NCI-H2107 (cell line): ENCODE data around the gene ADAMTS18.

Experiments
- DNase-seq: peaks from one replicate; lab custom pipeline; 2025; lab: John Stamatoyannopoulos, UW

The ADAMTS18 gene

DNA sequence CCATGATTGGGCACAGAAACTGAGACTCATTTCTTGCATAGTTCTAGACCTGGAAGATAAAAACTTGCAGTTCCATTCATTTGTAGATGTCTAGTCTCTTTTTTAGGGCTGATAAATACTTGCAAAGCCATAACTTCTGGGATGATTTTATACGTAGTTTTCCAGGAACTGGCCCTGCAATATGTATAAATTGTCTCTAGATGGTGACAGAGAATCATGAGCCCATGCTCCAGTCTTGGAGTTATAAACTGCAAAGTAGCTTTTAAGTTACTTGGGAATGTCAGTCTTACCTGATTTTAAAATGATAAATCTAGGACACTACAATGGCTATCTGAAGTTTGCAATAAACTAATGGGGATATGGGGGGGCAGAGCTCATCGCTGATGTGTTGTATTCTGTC is 3.0 kb upstream of the ADAMTS18 start:
- DNase-seq = no peak

- no peak for DNase-seq
These were observed 512 bp upstream of the ADAMTS18 start for GRCh38 chr16:77435272-77435820.

- DNase-seq = no peak
These were observed 758 bp downstream of the ADAMTS18 start for GRCh38 chr16:77434022-77434529.

DNA sequence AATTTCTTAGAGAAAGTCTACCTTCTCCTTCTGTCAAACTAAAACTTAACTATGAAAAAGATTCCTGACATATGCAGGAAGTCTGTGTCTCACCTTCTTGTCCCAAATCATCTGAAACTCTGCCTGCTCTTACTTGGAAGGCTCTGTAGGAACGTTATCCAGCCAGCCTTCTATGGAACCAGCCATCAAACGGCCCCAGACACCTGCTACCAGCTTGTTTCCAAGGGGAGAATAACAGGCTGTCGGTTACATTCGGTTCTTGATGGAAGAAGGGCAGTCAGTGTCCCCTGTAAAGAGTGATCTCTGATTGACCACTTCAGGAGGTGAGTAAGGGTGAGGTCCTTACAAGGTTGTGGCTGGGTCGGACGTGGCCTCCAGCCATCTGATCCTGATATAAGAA is 1.7 kb downstream of the ADAMTS18 start:
- DNase-seq = no peak

DNA sequence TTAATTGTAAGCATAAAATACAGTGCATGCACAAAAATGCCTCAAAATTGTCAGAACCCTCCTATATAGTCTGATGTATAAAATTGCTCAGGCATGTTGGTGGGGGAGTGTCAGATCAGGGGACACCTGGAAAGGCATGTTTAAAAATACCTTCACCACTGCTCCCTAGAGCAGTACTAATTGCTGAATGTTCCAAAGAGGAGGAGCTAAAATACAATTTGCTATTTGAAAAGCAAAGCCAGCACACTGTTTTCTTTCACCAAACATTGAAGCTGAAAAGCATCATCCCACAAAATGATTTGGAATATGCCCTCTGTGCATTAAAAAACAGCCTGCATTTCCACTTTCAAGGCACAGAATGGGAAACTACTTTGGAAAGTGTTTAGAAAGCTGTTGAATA is 2.6 kb downstream of the ADAMTS18 start:
- DNase-seq = no peak

DNA sequence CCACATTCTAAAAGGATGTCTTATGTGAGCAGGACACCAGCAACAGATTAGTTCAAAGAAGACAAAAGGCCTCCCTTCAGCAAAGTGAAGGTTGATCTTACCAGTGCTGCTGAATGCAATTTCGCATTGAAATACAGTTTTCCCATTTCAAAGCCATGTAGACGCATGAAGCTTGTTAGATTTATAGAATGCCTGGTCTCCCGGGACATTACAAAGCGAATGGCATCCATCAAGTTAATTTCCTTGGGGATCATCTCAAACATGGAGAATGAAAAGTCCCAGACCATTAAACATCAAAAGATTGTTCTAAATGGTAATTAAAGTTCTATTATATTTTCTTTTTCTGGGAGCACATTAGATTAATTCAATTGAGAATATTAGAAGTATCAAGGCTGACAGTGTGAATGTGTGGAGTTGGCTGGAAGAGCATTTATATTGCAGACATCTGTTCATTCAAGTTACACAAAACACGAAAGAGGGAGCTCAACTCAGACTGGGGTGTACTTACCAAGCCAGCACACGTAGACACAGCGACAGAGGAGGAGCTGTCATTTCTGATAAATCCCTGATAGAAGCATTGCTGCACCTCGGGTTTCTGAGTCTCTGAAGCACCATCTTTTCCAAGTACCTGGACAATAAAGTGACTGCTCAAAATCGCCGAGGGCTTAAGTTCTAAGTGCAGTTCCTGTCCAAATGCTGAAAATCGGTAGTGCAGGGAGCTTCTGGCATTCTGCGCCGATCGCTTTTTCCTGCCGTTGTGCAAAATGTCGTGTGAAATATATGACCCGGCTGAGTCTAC is 3.8 kb downstream of the ADAMTS18 start:
- no peak for DNase-seq

DNA sequence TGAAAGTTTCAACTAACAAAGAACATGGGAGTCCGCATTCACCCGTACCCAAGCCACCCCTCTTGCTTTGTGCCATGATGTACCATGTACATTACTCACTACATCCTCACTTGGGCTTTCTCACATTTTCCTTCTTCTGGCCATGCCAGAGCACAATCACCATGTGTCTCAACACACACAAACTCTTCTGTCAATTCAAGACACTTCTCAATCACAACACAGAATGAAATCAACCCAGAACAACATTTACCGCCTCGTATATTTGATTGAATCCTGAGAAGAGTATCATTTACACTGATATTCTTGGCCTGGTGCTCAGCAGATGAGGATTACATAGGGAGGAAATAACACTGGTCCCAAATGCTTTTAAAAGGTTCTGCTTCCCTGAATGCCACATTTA is 4.5 kb downstream of the ADAMTS18 start:
- no peak for DNase-seq

- no peak for DNase-seq
These were observed 9.8 kb downstream of the ADAMTS18 start for GRCh38 chr16:77424871-77425604.

DNA sequence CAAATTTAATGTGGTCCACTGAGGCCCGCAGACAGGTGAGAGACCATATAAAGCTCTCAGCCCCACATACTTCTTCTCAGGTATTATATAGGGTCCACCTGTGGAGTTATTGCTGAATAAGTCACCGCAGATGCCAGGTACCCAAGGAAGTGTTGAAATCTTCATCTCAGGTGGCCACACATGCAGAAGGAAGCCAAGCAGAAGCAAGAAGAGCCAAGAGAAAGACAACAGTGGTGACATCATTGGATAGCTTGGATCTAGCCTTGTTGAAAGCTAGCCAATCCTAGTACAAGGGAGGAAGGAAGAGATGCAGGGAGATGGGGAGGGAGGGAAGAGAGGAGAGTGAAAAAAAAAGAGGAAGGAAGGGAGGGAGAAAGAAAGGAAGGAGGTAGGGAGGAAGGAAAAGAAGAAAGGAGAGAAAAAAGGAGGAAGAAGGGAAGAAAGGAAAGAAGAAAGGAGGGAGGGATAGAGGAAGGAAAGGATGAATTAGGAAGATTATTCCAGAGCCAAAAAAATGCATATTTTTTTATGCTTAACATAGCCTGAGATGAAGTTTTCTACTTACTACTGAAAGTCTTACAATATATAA is 12.5 kb downstream of the ADAMTS18 start:
- DNase-seq = no peak

DNA sequence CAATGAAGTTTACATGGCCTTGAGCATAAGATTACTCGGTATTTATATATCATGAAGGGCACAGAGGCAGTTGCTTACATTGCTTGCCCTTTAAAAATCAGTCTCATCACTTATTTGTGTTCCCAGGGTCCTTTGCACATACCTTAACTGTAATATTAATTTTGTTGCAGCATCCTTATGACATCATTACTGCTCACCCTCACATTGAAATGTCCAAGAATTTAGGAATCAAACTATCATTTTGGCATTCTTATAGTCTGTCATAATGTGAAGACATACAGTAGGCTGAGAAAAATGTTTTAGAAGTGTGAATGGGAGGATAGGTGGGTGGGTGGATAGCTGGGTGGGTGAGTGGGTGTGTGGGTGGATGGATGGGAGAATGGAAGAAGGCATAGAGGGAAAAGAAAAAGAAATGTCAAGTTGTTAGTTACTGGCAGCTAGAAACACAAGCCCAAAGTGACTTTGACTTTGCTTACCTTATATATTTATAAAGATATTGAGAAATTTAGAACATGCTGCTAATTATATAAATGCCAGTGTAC is 17.8 kb downstream of the ADAMTS18 start:
- no peak for DNase-seq

DNA sequence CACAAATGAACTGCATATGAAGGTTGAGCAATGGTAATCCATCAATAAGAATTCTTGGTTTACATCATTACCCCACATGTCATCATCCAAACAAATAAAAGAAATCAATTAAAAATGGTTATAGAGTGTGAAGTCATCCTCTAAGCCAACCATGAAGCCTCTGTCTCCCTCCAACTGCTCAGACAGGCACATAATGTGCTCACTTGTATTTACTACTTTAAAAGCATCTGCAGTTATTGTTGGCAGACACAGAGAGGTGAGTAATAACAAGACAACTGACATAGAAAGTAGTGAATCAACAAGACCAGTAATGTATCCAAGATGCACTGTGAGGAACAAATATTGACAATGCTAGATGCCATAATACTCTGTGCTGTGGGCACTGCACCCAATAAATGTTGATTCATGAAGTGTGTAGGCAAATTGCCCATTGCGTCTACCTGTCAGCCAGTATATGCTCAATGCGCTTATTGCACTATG is 20.0 kb downstream of the ADAMTS18 start:
- no peak for DNase-seq

DNA sequence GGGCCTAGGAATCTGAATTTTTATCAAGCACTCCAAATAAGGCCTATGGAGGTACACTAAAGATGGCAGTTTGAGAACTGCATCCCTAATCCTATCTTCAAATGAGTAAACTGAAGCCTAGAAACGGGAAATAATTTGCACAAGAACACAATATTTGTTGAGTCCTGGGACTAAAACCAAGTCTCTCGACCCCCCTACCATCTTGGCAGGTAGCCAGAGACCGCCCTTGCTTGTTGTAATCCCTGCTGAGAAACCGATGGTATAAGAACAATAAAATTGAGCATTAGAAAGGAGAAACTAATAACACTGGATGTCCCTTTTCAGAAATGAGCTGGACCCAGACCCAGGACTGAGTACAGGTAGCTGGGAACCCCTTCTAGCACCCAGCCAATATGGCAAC is 24.4 kb downstream of the ADAMTS18 start:
- no peak for DNase-seq

- no peak for DNase-seq
These were observed 25.5 kb downstream of the ADAMTS18 start for GRCh38 chr16:77409311-77409710.

- no peak for DNase-seq
These were observed 26.2 kb downstream of the ADAMTS18 start for GRCh38 chr16:77408607-77409006.

GRCh38 chr16:77406680-77407079 is 28.2 kb downstream of the ADAMTS18 start:
- no peak for DNase-seq

DNA sequence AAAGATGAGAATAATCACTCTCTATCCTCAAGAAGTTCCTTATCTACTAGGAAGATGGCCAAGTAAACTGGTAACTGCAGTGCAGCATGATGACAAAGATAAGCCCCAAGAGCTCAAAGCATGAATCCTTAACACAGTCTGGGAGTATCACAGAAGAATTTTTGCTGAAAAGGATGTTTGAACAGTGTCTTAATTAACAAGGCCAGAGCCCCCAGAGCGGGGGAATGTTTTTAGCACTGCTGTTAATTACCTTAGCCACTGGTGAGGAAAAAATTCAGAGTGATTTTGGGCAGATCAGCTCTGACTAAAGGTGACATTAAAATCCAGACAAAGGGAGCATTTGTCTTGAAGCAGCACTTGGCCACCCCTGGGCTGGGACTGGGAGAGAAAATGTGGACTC is 30.1 kb downstream of the ADAMTS18 start:
- DNase-seq = no peak

DNA sequence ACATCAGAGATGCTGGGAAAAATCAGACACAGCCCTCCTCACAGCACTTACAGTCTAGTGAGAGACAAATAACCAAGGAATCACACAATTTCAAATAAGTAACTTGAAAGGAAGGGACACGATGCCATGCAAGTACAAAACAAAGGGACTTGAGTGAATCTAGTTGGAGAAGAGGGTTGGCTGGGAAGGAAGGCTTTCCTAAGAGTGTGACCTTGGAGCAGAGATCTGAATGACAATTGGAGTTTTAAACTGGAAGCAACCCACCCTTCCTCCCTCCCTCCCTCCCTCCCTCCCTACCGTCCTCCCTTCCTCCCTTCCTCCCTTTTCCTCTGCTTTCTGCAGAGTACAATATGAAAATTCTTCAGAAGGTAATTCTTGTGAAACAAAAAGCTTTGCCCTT is 31.1 kb downstream of the ADAMTS18 start:
- no peak for DNase-seq

- no peak for DNase-seq
These were observed 32.2 kb downstream of the ADAMTS18 start for GRCh38 chr16:77402672-77403071.

DNA sequence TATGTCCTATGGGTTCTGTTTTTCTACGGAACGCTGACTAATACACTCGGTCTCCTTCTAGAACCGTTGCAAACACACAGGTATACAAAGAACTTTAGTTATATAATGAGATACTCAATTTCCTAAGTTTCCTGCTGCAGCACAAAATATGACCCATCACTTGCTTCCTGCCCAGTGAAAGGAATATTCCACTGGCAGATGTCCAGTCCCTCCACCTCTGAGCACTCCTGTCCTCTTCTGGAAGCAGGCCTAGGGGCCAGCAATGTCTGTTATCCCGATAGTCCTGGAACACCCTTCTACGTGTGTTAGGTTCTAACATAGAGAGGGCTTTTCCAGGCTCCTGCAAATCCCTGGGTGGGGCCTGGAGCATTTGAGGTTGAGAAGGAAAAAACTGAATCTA is 32.7 kb downstream of the ADAMTS18 start:
- no peak for DNase-seq

- DNase-seq = no peak
These were observed 35.3 kb downstream of the ADAMTS18 start for GRCh38 chr16:77399546-77399945.

- no peak for DNase-seq
These were observed 35.8 kb downstream of the ADAMTS18 start for GRCh38 chr16:77399066-77399465.

DNA sequence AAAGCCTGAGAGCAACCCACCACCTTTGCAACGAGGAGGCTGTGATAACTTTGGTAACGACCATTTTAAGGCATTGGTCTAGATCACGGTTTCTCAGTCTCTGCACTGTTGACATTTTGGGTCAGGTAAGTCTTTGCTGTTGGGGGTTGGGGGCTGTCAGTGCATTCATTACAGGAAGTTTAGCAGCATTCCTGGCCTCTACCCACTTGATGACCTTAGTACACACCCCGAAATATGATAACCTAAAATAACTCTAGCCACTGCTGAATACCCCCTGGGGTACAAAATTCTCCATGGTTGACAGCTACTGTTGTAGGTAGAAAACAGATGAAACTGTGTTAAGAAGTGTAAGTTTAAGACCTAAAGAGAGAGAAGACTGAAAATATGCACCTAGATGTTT is 36.3 kb downstream of the ADAMTS18 start:
- DNase-seq = no peak
